ENCODE results near the gene AFP. TPM values are rescaled to one million over a fixed set of nuclear protein-coding genes. Genes with fewer than 3 reads are reported as not detected.

The AFP gene
- total RNA-seq, 1 donor from 2014 or later = not detected

- DNase-seq = no peak
- Mint-ChIP-seq H3K4me3 (ENCODE audit: unreplicated experiment) (no peak overlapping the region), H3K27ac (ENCODE audit: unreplicated experiment) (no peak overlapping the region), H3K9me3 (ENCODE audit: unreplicated experiment) (no peaks in the 10 kb centered on the region), H3K4me1 (ENCODE audit: low read depth, unreplicated experiment) (no peaks in the 10 kb centered on the region), H3K27me3 (ENCODE audit: unreplicated experiment) (no peaks in the 10 kb centered on the region), H3K36me3 (ENCODE audit: unreplicated experiment) (no peaks in the 10 kb centered on the region)
- no peak for TF ChIP-seq CTCF (IDR thresholded peaks at IDR 0.05; ENCODE audit: partially characterized antibody, unreplicated experiment)
These were observed 17.3 kb upstream of the AFP start for GRCh38 chr4:73418677-73419076.

DNA sequence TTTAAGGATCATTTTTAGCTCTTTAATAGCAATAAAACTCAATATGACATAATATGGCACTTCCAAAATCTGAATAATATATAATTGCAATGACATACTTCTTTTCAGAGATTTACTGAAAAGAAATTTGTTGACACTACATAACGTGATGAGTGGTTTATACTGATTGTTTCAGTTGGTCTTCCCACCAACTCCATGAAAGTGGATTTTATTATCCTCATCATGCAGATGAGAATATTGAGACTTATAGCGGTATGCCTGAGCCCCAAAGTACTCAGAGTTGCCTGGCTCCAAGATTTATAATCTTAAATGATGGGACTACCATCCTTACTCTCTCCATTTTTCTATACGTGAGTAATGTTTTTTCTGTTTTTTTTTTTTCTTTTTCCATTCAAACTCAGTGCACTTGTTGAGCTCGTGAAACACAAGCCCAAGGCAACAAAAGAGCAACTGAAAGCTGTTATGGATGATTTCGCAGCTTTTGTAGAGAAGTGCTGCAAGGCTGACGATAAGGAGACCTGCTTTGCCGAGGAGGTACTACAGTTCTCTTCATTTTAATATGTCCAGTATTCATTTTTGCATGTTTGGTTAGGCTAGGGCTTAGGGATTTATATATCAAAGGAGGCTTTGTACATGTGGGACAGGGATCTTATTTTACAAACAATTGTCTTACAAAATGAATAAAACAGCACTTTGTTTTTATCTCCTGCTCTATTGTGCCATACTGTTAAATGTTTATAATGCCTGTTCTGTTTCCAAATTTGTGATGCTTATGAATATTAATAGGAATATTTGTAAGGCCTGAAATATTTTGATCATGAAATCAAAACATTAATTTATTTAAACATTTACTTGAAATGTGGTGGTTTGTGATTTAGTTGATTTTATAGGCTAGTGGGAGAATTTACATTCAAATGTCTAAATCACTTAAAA, 16.6 kb upstream of the AFP start:
- H3K4me1 Mint-ChIP-seq (ENCODE audit: low read depth, unreplicated experiment) = no peaks in the 10 kb centered on the region
- H3K4me3 Mint-ChIP-seq (ENCODE audit: unreplicated experiment) = no peak overlapping the region
- H3K9me3 Mint-ChIP-seq (ENCODE audit: unreplicated experiment) = no peaks in the 10 kb centered on the region
- no peak for DNase-seq
- no peak for TF ChIP-seq CTCF (IDR thresholded peaks at IDR 0.05; ENCODE audit: partially characterized antibody, unreplicated experiment)
- H3K36me3 Mint-ChIP-seq (ENCODE audit: unreplicated experiment) = no peaks in the 10 kb centered on the region
- H3K27me3 Mint-ChIP-seq (ENCODE audit: unreplicated experiment) = peaks cover 2% of the 10 kb centered on the region
- H3K27ac Mint-ChIP-seq (ENCODE audit: unreplicated experiment) = no peak overlapping the region

DNA sequence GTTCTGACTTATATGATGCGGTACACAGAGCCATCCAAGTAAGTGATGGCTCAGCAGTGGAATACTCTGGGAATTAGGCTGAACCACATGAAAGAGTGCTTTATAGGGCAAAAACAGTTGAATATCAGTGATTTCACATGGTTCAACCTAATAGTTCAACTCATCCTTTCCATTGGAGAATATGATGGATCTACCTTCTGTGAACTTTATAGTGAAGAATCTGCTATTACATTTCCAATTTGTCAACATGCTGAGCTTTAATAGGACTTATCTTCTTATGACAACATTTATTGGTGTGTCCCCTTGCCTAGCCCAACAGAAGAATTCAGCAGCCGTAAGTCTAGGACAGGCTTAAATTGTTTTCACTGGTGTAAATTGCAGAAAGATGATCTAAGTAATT, 15.4 kb upstream of the AFP start:
- no peak overlapping the region for H3K4me3 Mint-ChIP-seq (ENCODE audit: unreplicated experiment)
- DNase-seq = no peak
- no peaks in the 10 kb centered on the region for H3K36me3 Mint-ChIP-seq (ENCODE audit: unreplicated experiment)
- TF ChIP-seq CTCF (IDR thresholded peaks at IDR 0.05; ENCODE audit: partially characterized antibody, unreplicated experiment) = no peak
- H3K27ac Mint-ChIP-seq (ENCODE audit: unreplicated experiment) = no peak overlapping the region
- no peaks in the 10 kb centered on the region for H3K4me1 Mint-ChIP-seq (ENCODE audit: low read depth, unreplicated experiment)
- no peaks in the 10 kb centered on the region for H3K9me3 Mint-ChIP-seq (ENCODE audit: unreplicated experiment)
- H3K27me3 Mint-ChIP-seq (ENCODE audit: unreplicated experiment) = peaks cover 2% of the 10 kb centered on the region

DNA sequence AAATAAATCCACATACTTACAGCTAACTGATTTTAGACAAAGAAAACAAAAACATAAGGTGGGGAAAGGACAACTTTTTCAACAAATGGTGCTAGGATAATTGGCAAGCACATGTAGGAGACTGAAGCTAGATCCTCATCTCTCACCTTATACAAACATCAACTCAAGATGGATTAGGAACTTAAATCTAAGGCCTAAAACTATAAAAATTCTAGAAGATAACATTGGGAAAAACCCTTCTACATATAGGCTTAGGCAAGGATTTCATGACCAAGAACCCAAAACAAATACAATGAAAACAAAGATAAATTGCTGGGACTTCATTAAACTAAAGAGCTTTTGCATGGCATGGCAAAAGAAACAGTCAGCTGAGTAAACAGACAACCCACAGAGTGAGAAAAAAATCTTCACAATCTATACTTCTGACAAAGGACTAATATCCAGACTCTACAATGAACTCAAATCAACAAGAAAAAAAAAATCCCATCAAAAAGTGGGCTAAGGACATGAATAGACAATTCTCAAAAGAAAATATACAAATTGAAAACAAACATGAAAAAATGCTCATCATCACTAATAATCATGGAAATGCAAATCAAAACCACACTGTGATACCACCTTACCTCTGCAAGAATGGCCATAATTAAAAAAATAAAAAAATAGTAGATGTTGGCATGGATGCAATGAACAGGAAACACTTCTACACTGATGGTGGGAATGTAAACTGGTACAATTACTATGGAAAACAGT, 14.1 kb upstream of the AFP start:
- Mint-ChIP-seq H3K36me3 (ENCODE audit: unreplicated experiment) (no peaks in the 10 kb centered on the region), H3K4me1 (ENCODE audit: low read depth, unreplicated experiment) (no peaks in the 10 kb centered on the region), H3K27me3 (ENCODE audit: unreplicated experiment) (peaks cover 2% of the 10 kb centered on the region), H3K27ac (ENCODE audit: unreplicated experiment) (no peak overlapping the region), H3K4me3 (ENCODE audit: unreplicated experiment) (no peak overlapping the region), H3K9me3 (ENCODE audit: unreplicated experiment) (no peaks in the 10 kb centered on the region)
- no peak for TF ChIP-seq CTCF (IDR thresholded peaks at IDR 0.05; ENCODE audit: partially characterized antibody, unreplicated experiment)
- DNase-seq = no peak

DNA sequence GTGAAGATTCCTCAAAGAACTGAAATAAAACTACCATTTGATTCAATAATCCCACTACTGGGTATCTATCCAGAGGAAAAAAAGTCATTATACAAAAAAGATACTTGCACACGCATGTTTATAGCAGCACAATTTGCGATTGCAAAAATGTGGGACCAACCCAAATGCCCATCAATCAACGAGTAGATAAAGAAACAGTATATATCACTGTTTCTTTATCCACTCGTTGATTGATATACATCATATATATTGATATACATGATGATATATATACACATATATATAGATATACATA, 13.6 kb upstream of the AFP start:
- Mint-ChIP-seq H3K4me3 (ENCODE audit: unreplicated experiment) (no peak overlapping the region), H3K9me3 (ENCODE audit: unreplicated experiment) (no peaks in the 10 kb centered on the region), H3K27ac (ENCODE audit: unreplicated experiment) (no peak overlapping the region), H3K4me1 (ENCODE audit: low read depth, unreplicated experiment) (no peaks in the 10 kb centered on the region), H3K27me3 (ENCODE audit: unreplicated experiment) (peaks cover 2% of the 10 kb centered on the region), H3K36me3 (ENCODE audit: unreplicated experiment) (no peaks in the 10 kb centered on the region)
- no peak for TF ChIP-seq CTCF (IDR thresholded peaks at IDR 0.05; ENCODE audit: partially characterized antibody, unreplicated experiment)
- no peak for DNase-seq
